Pons (tissue), 1 donor: ENCODE results near the gene RAX2.
A peak's percentile ranks its signal among the peaks of the same experiment; 100 is the strongest.
"Not testable (repeated sequence)": the region's sequence is repeated elsewhere in the genome, so short reads cannot be mapped to it uniquely, and the experiment has no call there.

Source experiments
- DNase-seq: peaks from one replicate; pipeline ENCODE4 v3.0.0-alpha.2; 2016; ENCODE audit warnings: low spot score

Gene RAX2

DNA sequence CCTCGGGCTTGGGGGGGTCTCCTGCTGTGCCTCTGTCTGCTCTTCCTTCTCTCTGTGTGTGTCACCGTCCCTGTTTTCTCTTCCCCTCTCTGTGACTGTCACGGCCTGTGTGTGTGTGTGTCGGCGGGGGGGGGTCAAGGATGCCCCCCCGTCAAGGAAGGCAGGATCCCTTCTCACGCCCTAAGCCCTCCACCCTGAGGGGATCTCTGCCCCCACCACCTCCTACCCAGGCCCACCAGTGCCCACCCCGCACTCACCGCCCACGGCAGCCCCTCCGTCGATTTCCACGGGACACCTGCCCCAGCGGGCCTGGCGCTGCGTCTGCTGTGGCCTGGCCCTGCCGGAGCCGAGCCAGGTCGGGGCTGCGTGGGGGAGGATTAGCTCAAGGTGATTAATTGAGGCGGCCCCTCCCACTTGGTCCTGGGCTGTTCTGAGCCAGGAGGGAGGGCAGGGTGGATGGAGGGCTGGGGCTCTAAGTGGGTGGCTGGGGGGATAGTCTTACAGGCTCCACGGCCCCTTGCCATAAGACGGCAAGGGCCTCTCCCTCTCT, at the start of gene RAX2:
Gene RAX2 (minus strand): TSS at position 323 of the 550 bp plus-strand sequence. CDS start 486 bp downstream, outside the sequence.
- no peak for DNase-seq

GRCh38 chr19:3821156-3821555, 49.1 kb upstream of the RAX2 start:
- DNase-seq: no peak

DNA sequence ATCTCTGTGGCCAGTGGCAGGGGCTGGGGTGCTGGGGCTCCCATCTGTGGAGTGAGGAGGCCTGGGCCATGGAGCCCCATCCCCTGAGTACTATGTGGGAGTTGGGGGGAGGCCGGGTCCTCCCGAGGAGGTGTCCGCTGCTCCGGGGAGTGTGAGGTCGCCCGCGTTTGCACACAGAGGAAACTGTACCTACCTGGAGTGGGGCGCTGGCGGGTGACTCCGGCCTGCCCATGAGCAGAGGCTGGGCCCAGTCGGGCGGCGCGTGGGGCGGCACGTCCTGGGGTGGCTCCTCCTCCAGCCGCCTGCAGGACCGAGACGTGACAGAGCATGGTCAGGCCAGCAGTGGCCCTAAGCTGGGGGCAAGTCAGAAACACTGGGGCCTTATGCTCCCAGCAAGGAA, 48.0 kb upstream of the RAX2 start:
- no peak for DNase-seq

GRCh38 chr19:3818918-3819317, 46.9 kb upstream of the RAX2 start:
- no peak for DNase-seq

DNA sequence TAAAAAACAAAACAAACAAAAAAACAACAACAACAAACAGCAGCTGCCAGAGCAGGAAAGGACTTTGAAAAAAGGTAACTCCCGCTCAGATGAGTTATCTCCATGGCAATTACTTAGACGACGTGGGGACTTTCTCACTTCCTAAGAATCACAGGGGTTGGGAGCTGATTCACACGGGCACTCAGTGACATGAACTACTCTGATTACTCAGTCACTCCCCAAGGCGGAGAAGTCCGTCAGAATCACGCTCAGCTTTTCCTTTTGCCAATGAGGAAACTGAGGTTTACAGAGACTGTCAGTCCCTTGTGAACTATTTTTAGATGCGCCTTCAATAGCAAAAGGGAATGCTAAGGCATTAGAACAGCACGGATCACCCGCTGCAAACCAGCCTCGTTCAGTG, 46.4 kb upstream of the RAX2 start:
- peak; percentile 22 for DNase-seq

- no peak for DNase-seq
Measured at GRCh38 chr19:3817761-3818160, 45.7 kb upstream of the RAX2 start.

- DNase-seq: no peak
Measured at GRCh38 chr19:3816566-3817218, 44.7 kb upstream of the RAX2 start.

DNA sequence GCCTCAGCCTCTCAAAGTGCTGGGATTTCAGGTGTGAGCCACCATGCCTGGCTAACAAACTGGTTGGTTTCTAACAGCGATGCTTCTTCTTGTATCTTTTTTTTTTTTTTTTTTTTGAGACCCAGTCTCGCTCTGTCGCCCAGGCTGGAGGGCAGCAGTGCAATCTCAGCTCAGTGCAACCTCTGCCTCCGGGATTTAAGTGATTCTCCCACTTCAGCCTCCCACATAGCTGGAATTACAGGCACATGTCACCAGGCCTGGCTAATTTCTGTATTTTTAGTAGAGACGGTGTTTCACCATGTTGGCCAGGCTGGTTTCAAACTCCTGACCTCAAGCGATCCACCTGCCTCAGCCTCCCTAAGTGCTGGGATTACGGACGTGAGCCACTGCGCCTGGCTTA, 44.1 kb upstream of the RAX2 start:
- not testable (repeated sequence) for DNase-seq

- no peak for DNase-seq
Measured at GRCh38 chr19:3814648-3815047, 42.6 kb upstream of the RAX2 start.

DNA sequence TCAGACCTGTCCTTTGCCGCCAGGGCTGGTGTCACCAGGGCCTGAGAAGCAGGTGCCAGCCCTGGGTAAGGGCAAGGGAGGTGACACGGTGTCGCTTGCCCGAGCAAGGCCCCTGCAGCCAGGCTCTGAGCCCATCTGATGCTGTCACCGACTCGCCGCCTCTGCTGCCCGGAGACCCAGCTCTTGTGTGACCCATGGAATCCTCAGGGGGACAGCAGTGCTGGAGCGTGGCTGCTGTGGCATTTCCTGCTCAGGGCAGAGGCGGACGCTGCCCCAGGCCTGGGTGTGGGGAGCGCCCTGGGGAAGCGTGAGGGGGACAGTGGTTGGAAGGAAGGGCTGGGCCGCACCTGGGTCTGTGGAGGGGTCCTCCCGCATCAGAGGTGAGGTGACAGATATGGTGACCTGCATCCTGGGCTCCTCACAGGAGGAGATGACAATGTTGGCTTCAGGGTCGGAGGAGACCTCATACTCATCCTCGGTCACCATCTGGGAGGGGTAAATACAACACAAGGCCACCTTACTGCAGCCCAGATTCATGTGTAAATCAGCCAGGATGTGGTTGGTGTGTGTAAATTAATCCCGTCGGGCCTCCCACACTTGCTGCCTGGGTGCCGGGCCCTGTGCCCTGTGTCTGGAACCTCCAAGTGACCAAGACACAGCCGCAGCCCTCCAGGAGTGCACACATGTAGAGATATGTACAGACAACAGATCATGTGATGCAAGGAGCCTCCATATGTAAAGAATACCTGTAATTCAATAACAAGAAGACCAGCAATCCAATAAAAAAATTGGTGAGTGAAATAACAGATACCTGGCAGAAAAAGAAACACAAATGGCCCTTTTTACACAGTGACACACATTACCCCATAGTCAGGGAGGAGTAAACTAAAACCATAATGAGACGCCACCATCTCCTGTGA, 41.7 kb upstream of the RAX2 start:
- DNase-seq: no peak

GRCh38 chr19:3810708-3811355, 38.8 kb upstream of the RAX2 start:
- DNase-seq: no peak

GRCh38 chr19:3809881-3810707, 38.1 kb upstream of the RAX2 start:
- DNase-seq: no peak

- DNase-seq: no peak
Measured at GRCh38 chr19:3808420-3809143, 36.6 kb upstream of the RAX2 start.

- DNase-seq: no peak
Measured at GRCh38 chr19:3807574-3808354, 35.7 kb upstream of the RAX2 start.

GRCh38 chr19:3807131-3807480, 35.1 kb upstream of the RAX2 start:
- DNase-seq: no peak

DNA sequence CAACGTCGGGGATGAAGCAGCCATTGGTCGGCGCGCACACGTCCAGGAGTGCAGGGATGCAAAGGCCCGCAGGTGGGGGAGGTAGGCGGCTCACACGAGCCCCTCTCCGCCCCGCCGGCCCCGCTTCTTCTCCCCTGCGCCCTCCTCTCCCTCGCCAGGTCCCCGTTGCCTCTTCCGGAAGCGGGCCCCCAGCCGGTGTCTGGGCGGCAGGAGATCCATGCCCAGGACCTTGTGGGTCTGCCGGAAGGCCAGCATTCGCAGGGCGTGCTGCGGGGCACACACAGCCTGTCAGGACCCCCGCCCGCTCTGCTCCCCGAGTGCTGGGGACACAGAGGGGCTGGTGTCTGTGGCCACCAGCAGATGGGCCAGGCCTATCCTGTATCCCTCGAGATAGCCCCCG, 33.8 kb upstream of the RAX2 start:
- DNase-seq: no peak

- DNase-seq: no peak
Measured at GRCh38 chr19:3804429-3804828, 32.4 kb upstream of the RAX2 start.

GRCh38 chr19:3803986-3804385, 32.0 kb upstream of the RAX2 start:
- DNase-seq: no peak

GRCh38 chr19:3803114-3803888, 31.3 kb upstream of the RAX2 start:
- no peak for DNase-seq
